GM23338 (cell line): ENCODE results near the gene RHBDD1. TPM values are rescaled to one million over a fixed set of nuclear protein-coding genes. Genes with fewer than 3 reads are reported as not detected.

Source experiments
- ATAC-seq: fragments of 200-7000 bp; cut with Tn5 transposase; 3 replicates; pipeline ENCODE4 v1.9.1; 2020
- DNase-seq: peaks from one replicate; pipeline ENCODE4 v3.0.0-alpha.2; 2015; ENCODE audit warnings: low spot score
- H2AFZ ChIP-seq: fragments of 200-600 bp; sonication (generic); 2 replicates; pipeline ENCODE4 v1.8.0; 2016; ENCODE audit warnings: antibody characterized with exemption, mild to moderate bottlenecking, moderate library complexity
- H3F3A ChIP-seq: fragments of 200-600 bp; sonication (generic); replicated peaks from 2 replicates; pipeline ENCODE4 v1.8.0; 2017; ENCODE audit warnings: antibody characterized with exemption, mixed run types, low read depth
- H3K27ac ChIP-seq: fragments of 200-600 bp; sonication (generic); 2 replicates; pipeline ENCODE4 v1.6.1; 2016; ENCODE audit warnings: low read depth
- H3K27me3 ChIP-seq: fragments of 200-600 bp; sonication (generic); 2 replicates; pipeline ENCODE4 v1.8.0; 2016; ENCODE audit warnings: mild to moderate bottlenecking, mixed run types, moderate library complexity; ENCODE audit not compliant: insufficient read depth
- H3K36me3 ChIP-seq: fragments of 200-600 bp; sonication (generic); 2 replicates; pipeline ENCODE4 v1.8.0; 2016; ENCODE audit warnings: mild to moderate bottlenecking; ENCODE audit not compliant: insufficient read depth
- H3K4me1 ChIP-seq: fragments of 200-600 bp; sonication (generic); 2 replicates; pipeline ENCODE4 v1.8.0; 2016; ENCODE audit warnings: mild to moderate bottlenecking, moderate library complexity; ENCODE audit not compliant: insufficient read depth
- H3K4me2 ChIP-seq: fragments of 200-600 bp; sonication (generic); 2 replicates; pipeline ENCODE4 v1.7.1; 2017; ENCODE audit warnings: mixed run types
- H3K4me3 ChIP-seq: fragments of 200-600 bp; sonication (generic); 2 replicates; pipeline ENCODE4 v1.6.1; 2016; ENCODE audit warnings: mixed run types
- H3K79me2 ChIP-seq: fragments of 200-600 bp; sonication (generic); replicated peaks from 2 replicates; pipeline ENCODE4 v1.8.0; 2017; ENCODE audit warnings: mild to moderate bottlenecking; ENCODE audit not compliant: insufficient read depth
- H3K9me2 ChIP-seq: fragments of 200-600 bp; sonication (generic); 2 replicates; pipeline ENCODE4 v1.8.0; 2017; ENCODE audit not compliant: insufficient read depth
- H4K20me1 ChIP-seq: fragments of 200-600 bp; sonication (generic); replicated peaks from 2 replicates; pipeline ENCODE4 v1.8.0; 2017; ENCODE audit warnings: mild to moderate bottlenecking; ENCODE audit not compliant: insufficient read depth
- H3K27ac Mint-ChIP-seq: 2 replicates; pipeline ENCODE4 v1.8.0; 2020; ENCODE audit warnings: inconsistent platforms, mild to moderate bottlenecking, moderate library complexity, mixed read lengths
- H3K27me3 Mint-ChIP-seq: 3 replicates; pipeline ENCODE4 v1.8.0; 2022; ENCODE audit warnings: low read depth, mild to moderate bottlenecking, moderate library complexity, mixed read lengths, inconsistent platforms; ENCODE audit not compliant: insufficient read depth, poor library complexity
- H3K36me3 Mint-ChIP-seq: 3 replicates; pipeline ENCODE4 v1.8.0; 2021; ENCODE audit warnings: low read depth, mild to moderate bottlenecking, inconsistent platforms, moderate library complexity, mixed read lengths
- H3K4me1 Mint-ChIP-seq: 3 replicates; pipeline ENCODE4 v1.8.0; 2020; ENCODE audit warnings: mild to moderate bottlenecking, inconsistent platforms, mixed read lengths
- H3K4me3 Mint-ChIP-seq: 3 replicates; pipeline ENCODE4 v1.8.0; 2021; ENCODE audit warnings: moderate library complexity, mild to moderate bottlenecking, inconsistent platforms, mixed read lengths
- H3K9me3 Mint-ChIP-seq: 3 replicates; pipeline ENCODE4 v1.8.0; 2020; ENCODE audit warnings: moderate library complexity, mild to moderate bottlenecking, inconsistent platforms, mixed read lengths
- CREB1 ChIP-seq: fragments of 250-450 bp; sonication (Bioruptor Pico); IDR thresholded peaks from 2 replicates; pipeline ENCODE4 v1.5.0; 2020; ENCODE audit warnings: low read depth, mild to moderate bottlenecking, moderate library complexity
- EZH2phosphoT487 ChIP-seq: fragments of 200-600 bp; sonication (generic); IDR thresholded peaks from one replicate; pipeline ENCODE4 v1.8.1; 2018; ENCODE audit warnings: antibody characterized with exemption; ENCODE audit not compliant: unreplicated experiment
- NANOG ChIP-seq: IDR thresholded peaks from 2 replicates; pipeline ENCODE4 v1.6.1; 2016; ENCODE audit warnings: antibody characterized with exemption, borderline replicate concordance
- POLR2AphosphoS5 ChIP-seq: IDR thresholded peaks from 2 replicates; pipeline ENCODE4 v1.6.1; 2016; ENCODE audit warnings: antibody characterized with exemption, low read depth
- polyA plus RNA-seq: library from polyadenylated mRNA; unstranded; fragments of >200 nt; fragmentation: Nextera tagmentation; extraction: Ambion mirVana; gene quantifications from 2 replicates; pipeline ENCODE4 v1.2.1, GENCODE V29; 2016
- total RNA-seq: library from RNA; depleted of rRNA; stranded (reverse); fragments of >200 nt; shearing (Covaris generic); gene quantifications from 2 replicates; pipeline ENCODE4 v1.2.3, GENCODE V29; 2014
- TF ChIP-seq, protein P1 (sequence below), 2 experiments: fragments of 200-600 bp in 1 of 2; sonication (generic) in 1 of 2; conservative IDR thresholded peaks; 2 replicates each; pipeline versions ENCODE4 v1.5.1 to v1.6.1; 2016 to 2017; ENCODE audit warnings: antibody characterized with exemption in 2 of 2, low read depth in 2 of 2, mild to moderate bottlenecking in 2 of 2, moderate library complexity in 1 of 2
- TF ChIP-seq, protein P2 (sequence below): IDR thresholded peaks from one replicate; pipeline ENCODE4 v1.6.1; 2018; ENCODE audit warnings: antibody characterized with exemption; ENCODE audit not compliant: unreplicated experiment
- TF ChIP-seq, protein P3 (sequence below): IDR thresholded peaks from 2 replicates; pipeline ENCODE4 v1.6.1; 2016; ENCODE audit warnings: antibody characterized with exemption

RHBDD1 gene
- total and polyA plus RNA-seq, 2 experiments from 2014 or later = 7.3 to 13.0 TPM

DNA sequence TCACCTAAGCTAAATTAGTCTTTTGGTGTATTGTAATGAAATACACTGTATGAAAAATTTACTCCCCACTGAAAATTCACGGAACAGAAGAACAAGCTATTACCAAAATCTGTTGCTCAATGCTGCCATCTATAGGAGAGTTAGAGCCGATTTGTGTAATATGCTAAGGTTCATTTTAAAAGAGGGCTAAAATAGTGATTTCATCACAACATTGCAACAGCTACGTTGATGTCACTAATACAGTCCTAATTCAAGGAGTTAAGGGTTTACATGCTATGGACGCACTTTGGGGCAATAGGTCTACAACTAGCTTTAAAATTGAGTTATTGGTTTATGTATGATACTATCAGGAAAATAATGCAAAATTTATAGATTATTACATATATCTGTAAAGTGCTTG lies 33.3 kb upstream of the RHBDD1 start:
- no peak overlapping the region for H3K27ac Mint-ChIP-seq
- H3K27ac ChIP-seq = no peak overlapping the region
- H3K9me2 ChIP-seq = no peaks in the 10 kb centered on the region
- peaks cover 7% of the 10 kb centered on the region; the same call in 2 of the 3 replicates for H3K9me3 Mint-ChIP-seq
- H3K4me1 ChIP-seq = peaks cover 13% of the 10 kb centered on the region; the same call in 1 of the 2 replicates
- H3K27me3 ChIP-seq = no peaks in the 10 kb centered on the region
- peaks cover 10% of the 10 kb centered on the region for H3K27me3 Mint-ChIP-seq
- no peaks in the 10 kb centered on the region for H4K20me1 ChIP-seq
- no peaks in the 10 kb centered on the region; the same call in 1 of the 2 replicates for H3F3A ChIP-seq
- no peak overlapping the region for H2AFZ ChIP-seq
- peak overlapping the region; percentile 95 for H3K4me3 ChIP-seq
- peaks cover 8% of the 10 kb centered on the region; the same call in 2 of the 3 replicates for H3K36me3 Mint-ChIP-seq
- peak overlapping the region; percentile 89 for H3K4me2 ChIP-seq
- TF ChIP-seq, protein P1, sequence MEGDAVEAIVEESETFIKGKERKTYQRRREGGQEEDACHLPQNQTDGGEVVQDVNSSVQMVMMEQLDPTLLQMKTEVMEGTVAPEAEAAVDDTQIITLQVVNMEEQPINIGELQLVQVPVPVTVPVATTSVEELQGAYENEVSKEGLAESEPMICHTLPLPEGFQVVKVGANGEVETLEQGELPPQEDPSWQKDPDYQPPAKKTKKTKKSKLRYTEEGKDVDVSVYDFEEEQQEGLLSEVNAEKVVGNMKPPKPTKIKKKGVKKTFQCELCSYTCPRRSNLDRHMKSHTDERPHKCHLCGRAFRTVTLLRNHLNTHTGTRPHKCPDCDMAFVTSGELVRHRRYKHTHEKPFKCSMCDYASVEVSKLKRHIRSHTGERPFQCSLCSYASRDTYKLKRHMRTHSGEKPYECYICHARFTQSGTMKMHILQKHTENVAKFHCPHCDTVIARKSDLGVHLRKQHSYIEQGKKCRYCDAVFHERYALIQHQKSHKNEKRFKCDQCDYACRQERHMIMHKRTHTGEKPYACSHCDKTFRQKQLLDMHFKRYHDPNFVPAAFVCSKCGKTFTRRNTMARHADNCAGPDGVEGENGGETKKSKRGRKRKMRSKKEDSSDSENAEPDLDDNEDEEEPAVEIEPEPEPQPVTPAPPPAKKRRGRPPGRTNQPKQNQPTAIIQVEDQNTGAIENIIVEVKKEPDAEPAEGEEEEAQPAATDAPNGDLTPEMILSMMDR (conservative IDR thresholded peaks at IDR 0.05; ENCODE audit: low read depth in 2 of 2) = peak; percentile 69 to 81
- TF ChIP-seq, protein P2, sequence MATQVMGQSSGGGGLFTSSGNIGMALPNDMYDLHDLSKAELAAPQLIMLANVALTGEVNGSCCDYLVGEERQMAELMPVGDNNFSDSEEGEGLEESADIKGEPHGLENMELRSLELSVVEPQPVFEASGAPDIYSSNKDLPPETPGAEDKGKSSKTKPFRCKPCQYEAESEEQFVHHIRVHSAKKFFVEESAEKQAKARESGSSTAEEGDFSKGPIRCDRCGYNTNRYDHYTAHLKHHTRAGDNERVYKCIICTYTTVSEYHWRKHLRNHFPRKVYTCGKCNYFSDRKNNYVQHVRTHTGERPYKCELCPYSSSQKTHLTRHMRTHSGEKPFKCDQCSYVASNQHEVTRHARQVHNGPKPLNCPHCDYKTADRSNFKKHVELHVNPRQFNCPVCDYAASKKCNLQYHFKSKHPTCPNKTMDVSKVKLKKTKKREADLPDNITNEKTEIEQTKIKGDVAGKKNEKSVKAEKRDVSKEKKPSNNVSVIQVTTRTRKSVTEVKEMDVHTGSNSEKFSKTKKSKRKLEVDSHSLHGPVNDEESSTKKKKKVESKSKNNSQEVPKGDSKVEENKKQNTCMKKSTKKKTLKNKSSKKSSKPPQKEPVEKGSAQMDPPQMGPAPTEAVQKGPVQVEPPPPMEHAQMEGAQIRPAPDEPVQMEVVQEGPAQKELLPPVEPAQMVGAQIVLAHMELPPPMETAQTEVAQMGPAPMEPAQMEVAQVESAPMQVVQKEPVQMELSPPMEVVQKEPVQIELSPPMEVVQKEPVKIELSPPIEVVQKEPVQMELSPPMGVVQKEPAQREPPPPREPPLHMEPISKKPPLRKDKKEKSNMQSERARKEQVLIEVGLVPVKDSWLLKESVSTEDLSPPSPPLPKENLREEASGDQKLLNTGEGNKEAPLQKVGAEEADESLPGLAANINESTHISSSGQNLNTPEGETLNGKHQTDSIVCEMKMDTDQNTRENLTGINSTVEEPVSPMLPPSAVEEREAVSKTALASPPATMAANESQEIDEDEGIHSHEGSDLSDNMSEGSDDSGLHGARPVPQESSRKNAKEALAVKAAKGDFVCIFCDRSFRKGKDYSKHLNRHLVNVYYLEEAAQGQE = no peak
- ATAC-seq (no peak), DNase-seq (peak; percentile 79)
- 0 out of 3 replicates have a peak overlapping the region, but pooled peaks have one; percentile 21 for H3K4me3 Mint-ChIP-seq
- peaks cover 17% of the 10 kb centered on the region for H3K4me1 Mint-ChIP-seq
- H3K79me2 ChIP-seq = peaks cover 6% of the 10 kb centered on the region
- H3K36me3 ChIP-seq = no peaks in the 10 kb centered on the region

DNA sequence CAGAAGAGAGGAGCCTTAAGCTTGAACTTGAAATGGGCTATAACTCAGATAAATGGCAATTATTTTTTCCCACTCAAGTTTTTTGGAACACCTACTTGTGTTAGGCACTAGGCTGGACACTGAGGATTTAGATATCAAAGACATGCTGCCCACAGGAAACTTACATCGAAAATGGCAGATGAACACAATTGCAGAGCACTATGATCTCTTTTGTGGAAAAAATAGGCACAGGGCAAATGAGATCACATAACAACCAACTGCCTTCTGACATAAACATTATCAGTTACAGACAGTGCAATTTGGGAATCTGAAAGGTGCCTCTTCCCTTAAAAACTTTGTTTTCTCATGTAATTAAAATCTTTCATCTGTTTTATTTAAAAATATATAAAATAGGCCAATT lies 32.4 kb upstream of the RHBDD1 start:
- Histone ChIP-seq H3K9me2 (no peaks in the 10 kb centered on the region), H2AFZ (no peak overlapping the region), H3K27ac (no peak overlapping the region), H3K4me1 (peaks cover 13% of the 10 kb centered on the region; the same call in 1 of the 2 replicates), H3F3A (no peaks in the 10 kb centered on the region; the same call in 1 of the 2 replicates), H4K20me1 (no peaks in the 10 kb centered on the region), H3K4me3 (no peak overlapping the region), H3K4me2 (no peak overlapping the region), H3K27me3 (no peaks in the 10 kb centered on the region), H3K79me2 (no peaks in the 10 kb centered on the region), H3K36me3 (no peaks in the 10 kb centered on the region)
- DNase-seq (no peak), ATAC-seq (no peak)
- no peak overlapping the region for H3K27ac Mint-ChIP-seq
- H3K9me3 Mint-ChIP-seq = 0 out of 3 replicates have a peak, but pooled peaks cover under 1% of the 10 kb centered on the region
- H3K4me1 Mint-ChIP-seq = peaks cover 17% of the 10 kb centered on the region
- peaks cover 6% of the 10 kb centered on the region for H3K27me3 Mint-ChIP-seq
- peaks cover under 1% of the 10 kb centered on the region; the same call in 2 of the 3 replicates for H3K36me3 Mint-ChIP-seq
- no peak overlapping the region for H3K4me3 Mint-ChIP-seq
- TF ChIP-seq, protein P1 (conservative IDR thresholded peaks at IDR 0.05; ENCODE audit: low read depth in 2 of 2) = no peak
- TF ChIP-seq CREB1 = no peak
- no peak for TF ChIP-seq EZH2phosphoT487
- TF ChIP-seq NANOG = no peak
- TF ChIP-seq, protein P3, sequence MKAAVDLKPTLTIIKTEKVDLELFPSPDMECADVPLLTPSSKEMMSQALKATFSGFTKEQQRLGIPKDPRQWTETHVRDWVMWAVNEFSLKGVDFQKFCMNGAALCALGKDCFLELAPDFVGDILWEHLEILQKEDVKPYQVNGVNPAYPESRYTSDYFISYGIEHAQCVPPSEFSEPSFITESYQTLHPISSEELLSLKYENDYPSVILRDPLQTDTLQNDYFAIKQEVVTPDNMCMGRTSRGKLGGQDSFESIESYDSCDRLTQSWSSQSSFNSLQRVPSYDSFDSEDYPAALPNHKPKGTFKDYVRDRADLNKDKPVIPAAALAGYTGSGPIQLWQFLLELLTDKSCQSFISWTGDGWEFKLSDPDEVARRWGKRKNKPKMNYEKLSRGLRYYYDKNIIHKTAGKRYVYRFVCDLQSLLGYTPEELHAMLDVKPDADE = no peak
- TF ChIP-seq POLR2AphosphoS5 = no peak
